ENCODE measurements around the gene BIRC5.

The BIRC5 gene

GRCh38 chr17:78236362-78237127 is 22.5 kb downstream of the BIRC5 start:
- no peaks in the 10 kb centered on the region for H3K36me3 ChIP-seq (ENCODE audit: control insufficient read depth in 1 of 2, insufficient read depth in 2 of 2, low read length in 2 of 2)
- no peak overlapping the region for H3K4me3 ChIP-seq (ENCODE audit: low read depth in 1 of 2, low read length in 2 of 2)
- peaks cover 12% of the 10 kb centered on the region for H3K27me3 ChIP-seq (ENCODE audit: low read depth, low read length)
- H3K27ac ChIP-seq (ENCODE audit: low read length): no peak overlapping the region
- H3K4me1 ChIP-seq (ENCODE audit: control insufficient read depth in 1 of 2, insufficient read depth in 2 of 2, low read length in 2 of 2): peaks cover 0 to 7% of the 10 kb centered on the region in 2 donors
- no peaks in the 10 kb centered on the region for H3K9me3 ChIP-seq (ENCODE audit: control insufficient read depth in 1 of 2, low read length in 2 of 2)

- Histone ChIP-seq H3K27me3 (ENCODE audit: low read depth, low read length) (peaks cover 7% of the 10 kb centered on the region), H3K27ac (ENCODE audit: low read length) (no peak overlapping the region), H3K9me3 (ENCODE audit: control insufficient read depth in 1 of 2, low read length in 2 of 2) (no peaks in the 10 kb centered on the region), H3K4me1 (ENCODE audit: control insufficient read depth in 1 of 2, insufficient read depth in 2 of 2, low read length in 2 of 2) (peaks cover 0 to under 1% of the 10 kb centered on the region in 2 donors), H3K36me3 (ENCODE audit: control insufficient read depth in 1 of 2, insufficient read depth in 2 of 2, low read length in 2 of 2) (no peaks in the 10 kb centered on the region), H3K4me3 (ENCODE audit: low read depth in 1 of 2, low read length in 2 of 2) (no peak overlapping the region)
Measured at GRCh38 chr17:78237401-78238012, 23.5 kb downstream of the BIRC5 start.

- Histone ChIP-seq H3K27me3 (ENCODE audit: low read depth, low read length) (no peaks in the 10 kb centered on the region), H3K9me3 (ENCODE audit: control insufficient read depth in 1 of 2, low read length in 2 of 2) (no peaks in the 10 kb centered on the region), H3K4me3 (ENCODE audit: low read depth in 1 of 2, low read length in 2 of 2) (no peak overlapping the region), H3K4me1 (ENCODE audit: control insufficient read depth in 1 of 2, insufficient read depth in 2 of 2, low read length in 2 of 2) (no peaks in the 10 kb centered on the region), H3K27ac (ENCODE audit: low read length) (no peak overlapping the region), H3K36me3 (ENCODE audit: control insufficient read depth in 1 of 2, insufficient read depth in 2 of 2, low read length in 2 of 2) (no peaks in the 10 kb centered on the region)
Measured at GRCh38 chr17:78238823-78239488, 24.9 kb downstream of the BIRC5 start.

DNA sequence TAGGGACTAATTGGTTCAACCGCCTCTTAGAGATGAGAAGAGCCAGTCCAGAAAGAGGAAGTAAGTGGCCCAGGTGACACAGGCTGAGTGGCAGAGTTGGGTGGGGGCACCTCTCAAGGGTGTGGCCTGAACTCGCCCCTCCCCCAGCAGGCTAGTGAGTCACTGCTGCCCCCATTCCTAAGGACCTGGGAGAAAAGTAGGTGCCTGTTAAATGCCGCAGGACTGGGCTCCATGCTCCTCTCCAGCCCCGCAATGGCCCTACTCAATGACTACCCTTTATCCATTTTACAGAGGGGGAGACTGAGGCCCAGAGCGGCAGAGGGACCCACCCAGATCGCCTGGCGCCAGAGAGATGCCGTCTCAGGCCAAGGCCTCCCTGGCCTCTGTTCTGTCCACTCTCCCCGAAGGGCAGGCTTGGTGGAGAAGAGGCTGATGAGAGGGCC is 25.5 kb downstream of the BIRC5 start:
- H3K4me3 ChIP-seq (ENCODE audit: low read depth in 1 of 2, low read length in 2 of 2): no peak overlapping the region
- H3K27me3 ChIP-seq (ENCODE audit: low read depth, low read length): no peaks in the 10 kb centered on the region
- H3K36me3 ChIP-seq (ENCODE audit: control insufficient read depth in 1 of 2, insufficient read depth in 2 of 2, low read length in 2 of 2): no peaks in the 10 kb centered on the region
- no peaks in the 10 kb centered on the region for H3K4me1 ChIP-seq (ENCODE audit: control insufficient read depth in 1 of 2, insufficient read depth in 2 of 2, low read length in 2 of 2)
- no peak overlapping the region for H3K27ac ChIP-seq (ENCODE audit: low read length)
- no peaks in the 10 kb centered on the region for H3K9me3 ChIP-seq (ENCODE audit: control insufficient read depth in 1 of 2, low read length in 2 of 2)

DNA sequence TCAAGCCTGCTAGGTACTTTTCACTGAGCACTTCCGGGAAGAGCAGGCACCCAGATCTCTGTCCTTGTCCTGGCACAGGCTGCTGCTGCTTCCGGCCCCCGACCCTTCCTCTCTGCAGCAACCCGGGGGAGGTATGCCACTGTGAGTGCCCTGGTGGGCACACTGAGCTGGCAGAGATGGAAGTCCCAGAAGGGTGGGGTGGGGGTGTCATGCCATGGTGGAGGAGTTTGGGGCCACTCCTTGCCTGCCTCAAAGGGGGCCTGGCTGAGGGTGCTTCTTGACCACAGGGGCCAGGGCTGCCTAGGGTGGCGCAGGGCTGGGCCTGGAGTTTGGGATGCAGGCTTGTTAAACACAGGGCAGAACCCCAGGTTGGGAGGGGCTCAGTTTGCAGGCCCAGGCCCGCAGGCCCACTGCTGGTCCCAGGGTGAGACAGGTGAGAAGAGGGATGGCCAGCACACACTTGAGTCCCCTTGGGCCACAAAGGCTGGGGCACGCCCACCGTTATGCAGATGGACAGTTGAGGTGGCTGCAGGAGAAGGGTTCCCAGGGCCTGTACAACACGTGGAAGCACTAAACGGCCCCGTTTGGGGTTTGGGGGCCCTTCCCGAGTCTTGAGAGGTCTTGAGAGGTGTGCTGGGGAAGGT is 26.1 kb downstream of the BIRC5 start:
- Histone ChIP-seq H3K27ac (ENCODE audit: low read length) (no peak overlapping the region), H3K27me3 (ENCODE audit: low read depth, low read length) (no peaks in the 10 kb centered on the region), H3K9me3 (ENCODE audit: control insufficient read depth in 1 of 2, low read length in 2 of 2) (no peaks in the 10 kb centered on the region), H3K4me1 (ENCODE audit: control insufficient read depth in 1 of 2, insufficient read depth in 2 of 2, low read length in 2 of 2) (no peaks in the 10 kb centered on the region), H3K36me3 (ENCODE audit: control insufficient read depth in 1 of 2, insufficient read depth in 2 of 2, low read length in 2 of 2) (no peaks in the 10 kb centered on the region), H3K4me3 (ENCODE audit: low read depth in 1 of 2, low read length in 2 of 2) (no peak overlapping the region)

GRCh38 chr17:78240839-78241238 is 26.8 kb downstream of the BIRC5 start:
- no peak overlapping the region for H3K4me3 ChIP-seq (ENCODE audit: low read depth in 1 of 2, low read length in 2 of 2)
- H3K27me3 ChIP-seq (ENCODE audit: low read depth, low read length): no peaks in the 10 kb centered on the region
- H3K36me3 ChIP-seq (ENCODE audit: control insufficient read depth in 1 of 2, insufficient read depth in 2 of 2, low read length in 2 of 2): no peaks in the 10 kb centered on the region
- no peak overlapping the region for H3K27ac ChIP-seq (ENCODE audit: low read length)
- no peaks in the 10 kb centered on the region for H3K4me1 ChIP-seq (ENCODE audit: control insufficient read depth in 1 of 2, insufficient read depth in 2 of 2, low read length in 2 of 2)
- no peaks in the 10 kb centered on the region for H3K9me3 ChIP-seq (ENCODE audit: control insufficient read depth in 1 of 2, low read length in 2 of 2)

DNA sequence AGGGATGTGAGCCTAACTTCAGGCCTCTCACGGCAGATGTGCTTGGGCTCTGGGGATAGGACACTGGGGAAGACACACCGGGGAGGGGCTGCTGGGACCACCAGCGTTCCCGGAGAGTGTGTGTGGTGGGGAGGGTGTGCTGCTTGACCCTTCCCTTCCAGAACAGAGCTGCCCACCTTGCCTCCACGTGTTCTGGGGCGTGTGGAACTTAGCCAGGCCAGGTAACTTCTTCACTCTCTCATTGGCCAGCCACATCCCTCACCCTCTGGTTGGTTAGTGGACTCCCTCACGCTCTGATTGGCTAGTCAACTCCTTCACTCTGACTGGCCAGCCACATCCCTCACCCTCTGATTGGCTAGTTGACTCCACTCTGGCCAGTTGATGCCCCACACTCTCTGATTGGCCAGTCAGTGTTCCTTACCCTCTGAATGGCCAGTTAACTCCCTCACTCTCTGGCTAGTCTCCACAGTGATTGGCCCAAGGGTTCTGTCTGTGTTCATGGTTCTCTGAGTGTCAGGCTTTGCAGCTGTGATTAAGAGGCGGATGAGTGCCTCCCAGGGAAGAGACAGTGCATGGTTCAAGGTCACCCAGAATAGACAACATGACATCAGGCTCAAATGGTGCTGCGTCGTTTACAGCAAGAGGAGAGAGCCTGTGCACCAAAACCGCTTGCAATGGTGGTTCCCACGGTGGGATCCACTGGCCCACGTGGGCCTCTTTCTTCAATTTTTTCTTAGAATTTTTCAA is 27.4 kb downstream of the BIRC5 start:
- Histone ChIP-seq H3K27ac (ENCODE audit: low read length) (no peak overlapping the region), H3K27me3 (ENCODE audit: low read depth, low read length) (no peaks in the 10 kb centered on the region), H3K4me3 (ENCODE audit: low read depth in 1 of 2, low read length in 2 of 2) (no peak overlapping the region), H3K9me3 (ENCODE audit: control insufficient read depth in 1 of 2, low read length in 2 of 2) (no peaks in the 10 kb centered on the region), H3K4me1 (ENCODE audit: control insufficient read depth in 1 of 2, insufficient read depth in 2 of 2, low read length in 2 of 2) (no peaks in the 10 kb centered on the region), H3K36me3 (ENCODE audit: control insufficient read depth in 1 of 2, insufficient read depth in 2 of 2, low read length in 2 of 2) (no peaks in the 10 kb centered on the region)

GRCh38 chr17:78242024-78242742 is 28.1 kb downstream of the BIRC5 start:
- H3K27me3 ChIP-seq (ENCODE audit: low read depth, low read length): no peaks in the 10 kb centered on the region
- H3K4me3 ChIP-seq (ENCODE audit: low read depth in 1 of 2, low read length in 2 of 2): no peak overlapping the region
- no peak overlapping the region for H3K27ac ChIP-seq (ENCODE audit: low read length)
- no peaks in the 10 kb centered on the region for H3K9me3 ChIP-seq (ENCODE audit: control insufficient read depth in 1 of 2, low read length in 2 of 2)
- no peaks in the 10 kb centered on the region for H3K36me3 ChIP-seq (ENCODE audit: control insufficient read depth in 1 of 2, insufficient read depth in 2 of 2, low read length in 2 of 2)
- H3K4me1 ChIP-seq (ENCODE audit: control insufficient read depth in 1 of 2, insufficient read depth in 2 of 2, low read length in 2 of 2): no peaks in the 10 kb centered on the region

DNA sequence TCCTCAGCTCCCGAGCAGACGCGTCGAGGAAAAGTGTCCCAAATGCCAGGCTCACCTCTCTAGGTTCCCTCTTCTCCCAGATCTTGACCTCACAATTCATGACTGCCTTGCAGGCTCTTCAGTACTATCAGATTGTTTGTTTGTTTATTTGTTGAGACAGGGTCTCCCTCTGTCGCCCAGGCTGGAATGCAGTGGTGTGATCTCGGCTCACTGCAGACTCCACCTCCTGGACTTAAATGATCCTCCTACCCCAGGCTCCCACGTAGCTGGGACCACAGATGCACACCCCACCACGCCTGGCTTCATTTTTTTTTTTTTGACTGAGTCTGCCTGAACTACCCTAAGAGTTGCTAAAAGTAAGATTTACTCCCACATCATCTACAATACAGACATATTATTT is 33.3 kb downstream of the BIRC5 start:
- H3K4me1 ChIP-seq (ENCODE audit: control insufficient read depth in 1 of 2, insufficient read depth in 2 of 2, low read length in 2 of 2): peaks cover 4% of the 10 kb centered on the region in 2 donors
- H3K36me3 ChIP-seq (ENCODE audit: control insufficient read depth in 1 of 2, insufficient read depth in 2 of 2, low read length in 2 of 2): no peaks in the 10 kb centered on the region
- no peak overlapping the region for H3K4me3 ChIP-seq (ENCODE audit: low read depth in 1 of 2, low read length in 2 of 2)
- H3K27me3 ChIP-seq (ENCODE audit: low read depth, low read length): no peaks in the 10 kb centered on the region
- no peaks in the 10 kb centered on the region for H3K9me3 ChIP-seq (ENCODE audit: control insufficient read depth in 1 of 2, low read length in 2 of 2)
- no peak overlapping the region for H3K27ac ChIP-seq (ENCODE audit: low read length)

- no peaks in the 10 kb centered on the region for H3K36me3 ChIP-seq (ENCODE audit: control insufficient read depth in 1 of 2, insufficient read depth in 2 of 2, low read length in 2 of 2)
- no peak overlapping the region for H3K4me3 ChIP-seq (ENCODE audit: low read depth in 1 of 2, low read length in 2 of 2)
- H3K9me3 ChIP-seq (ENCODE audit: control insufficient read depth in 1 of 2, low read length in 2 of 2): no peaks in the 10 kb centered on the region
- peaks cover 4% of the 10 kb centered on the region in 2 donors for H3K4me1 ChIP-seq (ENCODE audit: control insufficient read depth in 1 of 2, insufficient read depth in 2 of 2, low read length in 2 of 2)
- H3K27ac ChIP-seq (ENCODE audit: low read length): no peak overlapping the region
- no peaks in the 10 kb centered on the region for H3K27me3 ChIP-seq (ENCODE audit: low read depth, low read length)
Measured at GRCh38 chr17:78248051-78248914, 34.2 kb downstream of the BIRC5 start.
